ENCODE results near the gene HS6ST1.

The HS6ST1 gene

DNA sequence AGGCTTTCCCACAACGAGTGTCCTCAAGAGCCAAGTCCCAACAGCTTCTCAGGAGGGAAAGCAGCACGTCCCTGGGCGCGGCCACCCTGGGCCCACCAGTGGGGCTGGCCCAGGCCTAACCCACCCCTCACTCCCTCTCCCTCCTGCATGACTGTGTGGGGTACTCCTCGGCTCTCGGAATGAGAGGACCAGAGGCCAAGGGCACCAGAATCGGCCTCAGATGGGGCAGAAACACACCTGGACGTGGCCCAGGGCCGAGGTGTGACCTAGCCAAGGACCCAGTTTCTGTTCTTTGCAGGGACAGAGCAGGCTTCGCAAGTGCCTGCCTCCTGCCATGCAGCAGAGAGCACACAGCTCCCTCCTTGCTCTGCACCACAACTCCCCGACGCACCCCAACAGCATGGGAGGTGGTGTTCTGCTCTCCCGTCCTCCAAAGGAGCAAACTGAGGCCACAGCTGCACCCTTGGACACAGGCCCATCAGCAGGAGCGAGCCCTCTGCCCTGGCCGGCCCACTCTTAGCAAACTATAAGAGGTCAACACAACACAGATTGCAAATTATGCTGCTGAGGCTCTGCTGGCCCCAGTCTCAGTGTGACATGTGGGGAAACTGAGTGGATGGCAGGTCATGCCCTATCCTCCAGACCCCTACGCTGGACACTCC is 19.7 kb downstream of the HS6ST1 start:
- no peak for DNase-seq (ENCODE audit: low spot score)

DNA sequence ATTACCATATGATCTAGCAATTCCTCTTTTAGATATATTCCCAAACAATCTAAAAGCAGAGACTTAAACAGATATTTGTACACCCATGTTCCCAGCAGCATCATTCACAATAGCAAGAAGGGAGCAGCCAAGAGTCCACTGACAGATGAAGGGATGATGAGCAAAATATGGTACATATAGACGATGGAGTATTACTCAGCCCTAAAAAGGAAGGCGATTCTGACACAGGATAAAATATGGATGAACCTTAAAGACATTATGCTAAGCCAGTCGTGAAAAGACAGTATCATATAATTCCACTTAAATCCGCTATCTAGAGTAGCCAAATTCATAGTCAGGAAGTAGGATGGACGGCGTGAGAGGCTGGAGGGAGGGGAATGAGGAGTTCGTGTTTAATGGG is 20.4 kb downstream of the HS6ST1 start:
- DNase-seq (ENCODE audit: low spot score), result no peak

DNA sequence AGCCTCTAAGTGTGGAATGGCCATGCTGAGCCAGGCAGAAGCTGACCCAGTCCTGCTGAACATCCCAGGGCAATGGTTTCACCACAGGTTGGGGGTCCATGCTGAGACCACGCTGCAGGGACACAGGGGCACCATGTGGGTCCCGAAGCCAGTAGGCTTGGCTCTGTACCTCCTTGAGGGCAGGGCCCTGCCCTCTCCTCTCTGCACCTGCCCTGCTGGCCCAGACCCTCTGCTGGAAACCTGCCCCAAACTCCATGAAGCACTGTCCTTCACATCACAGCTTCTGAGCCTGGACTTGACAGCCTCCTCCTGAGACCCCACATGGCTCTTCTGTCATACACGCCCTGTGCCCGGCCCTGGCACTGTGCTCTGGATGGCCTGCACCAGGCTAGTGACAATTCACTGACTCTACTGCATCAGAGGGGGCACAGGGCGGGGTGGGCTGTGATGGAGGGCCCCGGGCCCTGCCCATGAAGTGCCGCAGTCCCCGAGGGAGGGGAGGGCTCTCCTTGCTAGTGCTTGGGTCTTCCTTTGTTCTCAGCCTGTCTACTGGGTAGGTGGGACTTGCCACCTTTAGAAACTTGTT is 24.7 kb downstream of the HS6ST1 start:
- no peak for DNase-seq (ENCODE audit: low spot score)

DNA sequence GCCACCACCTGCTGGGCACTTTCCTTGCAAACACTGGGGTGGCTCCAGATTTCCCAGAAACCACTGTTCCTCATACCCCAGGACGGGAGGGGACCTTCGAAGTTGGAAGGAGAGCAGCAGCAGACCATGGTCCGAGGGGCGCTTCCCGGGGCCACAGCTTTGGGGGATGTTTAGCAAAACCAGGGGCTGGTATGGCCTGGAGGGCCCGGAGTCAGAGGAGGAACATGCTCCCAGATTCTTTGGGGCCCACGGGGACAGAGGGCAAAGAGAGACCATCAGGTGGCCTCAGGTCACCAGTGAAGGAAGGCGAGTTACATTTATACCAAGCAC is 25.3 kb downstream of the HS6ST1 start:
- DNase-seq (ENCODE audit: low spot score), result no peak

DNA sequence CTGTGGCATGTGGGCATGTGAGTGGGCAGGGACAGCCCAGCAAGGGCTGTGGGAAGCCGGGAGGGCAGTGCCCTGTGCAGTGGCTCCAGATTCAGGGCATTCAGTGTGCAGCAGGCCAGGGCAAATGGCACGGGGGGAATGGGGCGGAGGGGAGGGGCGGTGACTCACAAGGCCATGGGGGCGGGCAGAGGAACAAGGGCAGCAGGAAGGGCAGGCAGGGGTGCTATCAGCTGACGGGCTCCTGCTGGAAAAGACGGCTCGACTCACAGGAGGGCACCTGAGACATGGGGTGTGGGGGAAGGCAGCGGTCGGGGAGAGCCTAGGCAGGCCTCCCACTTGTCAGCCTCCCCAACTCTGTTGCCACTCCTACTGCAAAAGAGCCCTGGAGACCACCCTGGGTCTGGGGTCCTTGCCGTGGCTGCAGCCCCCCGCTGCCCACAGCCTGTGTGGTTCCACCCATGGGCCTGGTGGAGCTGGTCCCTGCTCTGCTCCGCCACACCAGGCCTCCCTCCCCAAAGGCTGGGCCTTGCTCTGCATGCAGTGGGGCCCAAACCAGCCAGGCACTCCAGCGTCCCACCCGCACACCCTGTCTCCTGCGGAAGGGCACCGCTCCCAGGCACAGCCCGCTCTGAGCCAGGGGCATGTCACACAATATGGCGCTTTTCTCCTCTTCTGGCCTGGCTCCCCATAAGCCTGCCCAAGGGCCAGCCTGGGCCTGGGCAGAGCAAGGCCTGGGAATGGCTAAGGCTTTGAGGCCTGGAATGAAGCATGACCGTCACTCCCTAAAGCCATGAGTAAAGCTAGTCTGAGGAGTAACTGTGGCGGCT is 25.9 kb downstream of the HS6ST1 start:
- no peak for DNase-seq (ENCODE audit: low spot score)

DNA sequence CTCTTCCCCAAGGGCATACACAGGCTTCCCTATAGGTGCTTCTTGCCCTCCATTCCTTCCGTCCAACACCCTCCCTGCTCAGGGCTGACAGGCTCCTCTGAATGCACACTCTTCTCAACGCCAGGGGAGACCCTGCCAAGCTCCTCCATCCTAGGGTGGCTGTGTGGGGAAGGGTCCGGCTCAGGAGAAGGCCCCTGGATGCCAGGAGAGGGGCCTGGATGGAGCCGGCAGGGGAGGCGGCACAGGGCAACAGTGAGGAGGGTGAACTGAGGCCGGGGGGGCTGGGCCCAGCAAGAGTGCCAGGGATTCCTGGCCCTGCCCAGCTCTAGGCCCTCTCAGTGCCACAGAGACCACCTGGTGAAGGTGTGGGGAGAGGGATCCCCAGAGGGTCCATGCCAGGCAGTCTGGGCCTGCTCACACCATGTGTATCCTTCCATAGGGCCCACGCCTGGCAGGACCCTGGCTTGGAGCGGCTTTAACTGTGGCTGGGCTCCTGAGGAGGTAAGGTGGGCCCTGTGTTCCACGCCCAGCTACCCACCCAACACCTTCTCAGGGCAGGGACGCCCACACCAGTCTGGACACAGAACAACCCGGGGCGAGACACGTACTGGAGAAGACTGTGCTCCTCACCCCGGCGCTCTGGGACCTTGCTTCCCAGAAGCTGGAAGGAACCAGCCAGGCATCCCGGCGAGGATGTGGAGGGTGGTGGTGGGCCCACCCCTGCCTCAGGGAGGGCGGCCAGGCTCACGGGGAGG is 26.6 kb downstream of the HS6ST1 start:
- DNase-seq (ENCODE audit: low spot score), result no peak

DNA sequence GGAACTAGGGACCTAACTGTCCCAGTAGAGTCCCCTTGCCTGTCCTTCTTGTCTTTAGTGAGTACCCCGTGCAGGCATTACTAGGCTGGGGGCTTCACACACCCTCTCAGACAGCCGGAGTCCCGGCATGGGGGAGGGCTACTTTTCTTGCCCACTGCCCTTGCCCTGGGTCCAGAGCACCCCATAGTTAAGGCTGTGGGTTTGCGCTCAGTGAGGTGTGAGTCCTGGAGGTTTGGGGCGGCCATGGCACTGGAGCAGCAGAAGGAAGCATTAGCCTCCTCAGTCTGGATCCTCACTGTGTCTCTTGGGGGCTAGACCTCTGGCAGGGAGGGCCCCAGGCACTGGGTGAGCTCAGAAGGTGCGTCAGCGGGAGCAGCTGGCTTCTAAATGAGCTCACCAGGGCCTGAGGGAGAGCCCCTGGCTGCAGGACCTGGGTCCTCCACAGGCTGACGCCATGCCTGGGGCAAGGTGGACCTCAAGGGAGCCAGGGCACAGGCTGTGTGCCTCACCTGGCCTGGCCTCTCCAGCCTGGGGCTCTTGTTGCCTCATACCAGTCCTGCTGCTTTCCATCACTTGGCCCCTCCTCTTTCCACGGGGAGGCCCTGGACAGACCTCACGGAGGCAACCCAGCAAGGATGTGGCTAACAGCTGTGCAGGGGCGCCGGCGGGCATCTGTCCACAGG is 27.4 kb downstream of the HS6ST1 start:
- DNase-seq (ENCODE audit: low spot score), result no peak

DNA sequence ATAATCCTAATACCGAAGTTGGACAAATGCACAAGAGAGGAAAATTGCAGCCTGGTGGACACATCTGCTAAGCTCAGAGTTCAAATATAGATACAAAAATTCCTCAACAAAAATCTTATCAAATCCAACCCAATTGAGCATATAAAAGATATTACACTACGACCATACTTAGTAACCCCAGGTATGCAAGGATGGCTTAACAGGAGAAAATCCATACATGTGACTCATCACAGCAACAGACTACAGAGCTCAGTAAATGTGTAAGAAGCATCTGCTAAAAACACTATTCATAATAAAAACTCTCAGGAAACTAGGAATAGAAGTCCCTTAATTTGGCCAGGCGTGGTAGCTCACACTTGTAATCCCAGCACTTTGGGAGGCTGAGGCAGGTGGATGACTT is 28.3 kb downstream of the HS6ST1 start:
- no peak for DNase-seq (ENCODE audit: low spot score)

DNA sequence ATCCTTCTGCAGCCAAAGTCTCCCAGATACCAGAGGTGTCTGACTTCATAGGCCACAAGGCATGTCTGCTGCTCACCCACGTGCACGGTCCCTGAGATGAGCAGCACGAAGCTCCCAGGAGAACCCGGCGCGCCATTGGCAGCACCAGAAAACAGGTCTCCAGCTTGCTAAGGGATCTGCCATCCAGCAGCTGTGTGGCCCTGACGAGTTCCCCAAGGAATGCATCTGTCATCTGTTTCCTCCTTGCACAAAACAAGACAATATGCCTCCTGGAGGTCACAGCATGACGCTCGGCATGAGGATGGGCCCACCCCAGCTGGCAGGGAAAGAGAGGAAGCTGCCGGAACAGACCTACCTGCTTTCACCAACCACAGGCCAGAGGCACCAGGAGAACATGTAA is 29.2 kb downstream of the HS6ST1 start:
- DNase-seq (ENCODE audit: low spot score), result no peak

DNA sequence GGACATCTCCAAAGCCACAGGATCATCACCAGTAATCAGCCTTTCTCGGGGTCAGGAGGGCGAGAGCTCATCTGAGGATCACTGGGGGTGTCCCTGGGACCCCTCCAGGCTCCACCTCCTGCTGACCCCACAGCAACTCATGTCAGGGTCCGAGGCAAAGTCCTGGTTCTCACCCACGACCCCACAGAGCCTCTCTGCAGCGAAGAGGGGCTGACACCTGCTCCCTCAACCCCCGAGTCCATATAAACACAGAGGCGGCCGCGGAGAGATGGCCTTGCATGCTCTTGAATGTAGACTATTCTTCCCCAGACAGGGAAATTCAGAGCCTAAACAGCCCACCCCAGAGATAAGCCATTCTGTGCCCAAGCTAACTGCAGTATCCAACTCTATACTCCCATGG is 29.9 kb downstream of the HS6ST1 start:
- no peak for DNase-seq (ENCODE audit: low spot score)

DNA sequence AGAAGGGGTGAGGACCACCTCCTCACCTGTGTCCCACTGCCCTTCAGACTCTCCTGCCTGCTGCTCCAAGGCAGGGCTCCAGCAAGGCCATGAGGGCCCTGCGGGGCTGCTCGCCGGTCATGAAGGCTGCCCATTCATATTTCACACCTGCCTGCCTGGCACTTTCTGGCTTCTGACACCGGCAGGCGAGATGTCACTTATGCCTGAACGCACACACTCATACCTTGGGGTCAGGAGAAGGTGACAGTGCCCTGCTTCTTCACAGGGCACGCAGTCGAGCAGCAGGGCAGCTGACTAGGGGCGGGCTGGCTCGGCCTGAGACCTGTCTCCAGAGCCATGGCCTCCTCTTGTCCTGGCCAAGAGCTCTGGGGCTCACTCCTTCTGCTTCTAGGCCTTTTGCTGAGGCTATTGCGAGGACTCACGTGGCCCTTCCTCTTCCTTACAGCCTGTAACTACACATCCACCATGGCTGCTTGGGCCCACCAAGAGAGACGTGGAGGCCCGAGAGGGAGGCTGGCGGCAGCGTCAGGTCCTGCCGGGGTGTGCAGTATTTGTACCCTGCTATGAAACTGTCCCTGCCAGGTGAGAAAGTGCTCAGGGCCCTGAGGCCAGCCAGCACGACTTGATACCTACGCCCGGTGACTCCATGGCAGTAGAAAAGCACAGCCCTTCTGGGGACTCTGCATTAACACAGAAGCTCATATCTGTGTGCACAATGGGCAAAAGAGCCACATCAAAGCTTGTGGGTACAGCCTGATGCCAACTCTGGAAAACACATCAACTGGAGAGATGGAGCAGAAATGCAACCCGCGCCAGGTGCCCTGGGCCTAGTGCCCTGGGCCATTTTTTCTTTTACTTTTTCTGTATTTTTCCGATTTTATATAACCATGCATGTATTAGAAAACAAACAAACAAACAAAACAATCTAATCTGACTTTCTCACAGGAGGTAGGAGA is 30.6 kb downstream of the HS6ST1 start:
- no peak for DNase-seq (ENCODE audit: low spot score)

DNA sequence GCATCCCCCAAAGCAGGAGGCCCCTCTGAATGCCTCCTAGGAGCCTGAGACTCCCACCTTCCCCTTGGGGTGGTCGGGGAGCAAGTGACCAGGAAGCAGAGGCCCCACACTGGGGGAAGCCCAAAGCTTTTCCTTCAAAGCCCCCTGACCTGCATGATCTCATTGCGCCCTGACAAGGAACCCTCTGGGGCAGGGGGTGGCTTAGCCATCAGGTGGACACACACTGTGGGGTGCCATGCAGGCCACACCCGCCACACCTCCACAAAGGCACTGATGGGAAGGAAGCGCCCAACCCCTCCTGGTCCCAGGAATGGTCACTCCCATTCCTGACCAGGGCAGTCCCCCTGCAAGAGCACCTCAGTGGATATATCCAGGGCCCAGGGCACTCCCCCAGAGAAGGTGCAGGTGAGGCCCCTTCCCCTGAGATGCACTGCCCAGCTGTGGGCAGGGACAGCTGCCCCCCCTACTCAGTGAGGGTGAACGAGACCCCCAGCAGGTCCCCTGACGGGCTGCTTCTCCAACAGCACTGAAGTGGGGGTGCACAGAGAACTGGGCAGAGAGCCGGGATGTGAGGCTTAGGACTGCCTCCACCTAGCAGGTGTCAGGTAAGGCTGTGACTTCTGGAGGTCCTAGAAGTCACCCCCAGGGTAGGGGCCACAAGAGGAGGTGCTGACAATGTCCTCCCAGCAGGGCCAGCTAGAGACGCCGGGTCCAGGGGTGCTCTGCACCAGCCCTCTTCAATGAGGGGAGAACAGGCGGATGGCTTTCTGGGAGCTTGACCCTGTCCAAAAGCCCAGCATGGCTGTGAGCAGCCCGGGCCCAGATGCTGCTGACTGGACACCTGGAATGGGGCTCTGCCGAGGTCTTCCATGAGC is 31.5 kb downstream of the HS6ST1 start:
- DNase-seq (ENCODE audit: low spot score), result no peak

DNA sequence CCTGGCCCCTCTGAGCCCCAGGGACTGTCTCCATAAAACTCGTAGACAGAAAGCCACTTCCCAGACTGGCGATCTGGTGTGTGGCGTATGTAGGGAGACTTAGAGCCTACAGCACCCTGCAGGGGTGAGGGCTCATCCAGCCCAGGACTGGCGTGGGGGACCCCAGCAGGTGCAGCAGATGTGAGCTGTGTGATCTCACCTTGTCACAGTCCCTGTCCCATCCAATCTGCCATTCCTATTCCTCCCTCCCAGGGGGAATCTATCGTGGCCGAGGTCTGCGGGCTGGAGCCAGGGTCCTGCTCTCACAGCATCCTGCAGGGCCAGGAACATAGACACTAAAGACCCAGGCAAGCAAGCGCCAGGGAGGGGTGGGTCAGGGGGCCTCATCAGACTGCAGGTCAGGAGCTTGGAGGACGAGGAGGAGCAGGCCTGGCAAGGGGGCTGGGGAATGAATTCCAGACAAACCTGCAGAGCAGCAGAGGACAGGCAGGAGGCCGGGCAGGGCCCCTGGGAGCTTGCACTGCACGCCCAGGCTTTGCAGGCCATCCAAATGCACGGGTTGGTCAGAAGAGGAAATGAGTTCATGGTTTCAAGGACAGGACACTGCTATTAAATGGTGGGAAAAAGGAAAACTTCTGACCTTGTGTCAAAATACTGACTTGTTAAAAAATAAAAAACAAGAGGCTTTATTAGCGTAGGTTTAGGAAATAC is 32.5 kb downstream of the HS6ST1 start:
- DNase-seq (ENCODE audit: low spot score), result no peak

DNA sequence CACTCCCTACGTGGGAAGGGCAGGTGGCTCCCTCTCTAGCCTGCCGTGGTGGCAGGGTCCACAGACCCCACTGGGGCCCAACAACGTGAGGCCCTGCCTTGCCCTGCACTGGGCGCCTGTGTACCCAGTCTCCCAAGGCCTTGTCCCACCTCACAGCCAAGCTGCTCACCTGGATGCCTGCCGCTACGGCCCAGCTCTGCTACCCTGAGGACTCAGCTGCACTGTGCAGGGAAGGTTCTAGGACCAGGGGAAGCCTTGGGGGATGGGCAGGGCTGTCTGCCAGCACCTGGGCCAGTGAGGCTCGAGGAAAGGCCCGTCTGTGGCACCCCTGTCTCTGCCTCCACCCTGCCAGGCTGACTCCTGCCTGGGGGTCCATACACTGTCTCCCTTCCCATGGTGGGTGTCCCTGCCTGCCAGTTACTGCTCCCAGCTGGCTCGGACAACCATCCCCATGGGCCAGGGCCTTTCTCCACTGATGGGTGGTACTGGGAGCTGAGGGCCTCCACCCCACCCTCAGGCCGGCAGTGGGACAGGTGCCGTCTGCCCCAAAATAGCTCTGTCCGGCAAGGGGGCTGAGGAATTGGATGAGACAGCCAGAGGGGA is 33.2 kb downstream of the HS6ST1 start:
- no peak for DNase-seq (ENCODE audit: low spot score)

DNA sequence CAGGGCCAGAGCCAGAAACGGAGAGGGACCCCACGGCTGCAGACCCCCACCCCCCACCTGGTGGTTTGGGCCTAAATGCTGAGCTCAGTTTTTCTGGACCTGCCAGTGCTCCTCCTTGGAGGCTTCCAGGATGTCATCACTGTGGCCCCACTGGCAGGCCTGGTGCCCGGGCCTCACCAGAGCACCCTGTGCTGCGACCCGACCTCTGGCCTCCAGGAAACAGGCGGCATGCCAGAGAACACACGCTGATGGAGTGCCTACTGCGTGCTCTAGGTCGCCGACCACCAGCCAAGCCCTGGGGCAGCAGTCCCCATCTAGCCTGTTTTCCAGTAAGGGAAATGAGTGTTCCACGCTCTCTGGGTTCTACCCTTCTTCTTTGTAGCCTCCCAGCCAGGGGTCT is 33.8 kb downstream of the HS6ST1 start:
- DNase-seq (ENCODE audit: low spot score), result no peak

DNA sequence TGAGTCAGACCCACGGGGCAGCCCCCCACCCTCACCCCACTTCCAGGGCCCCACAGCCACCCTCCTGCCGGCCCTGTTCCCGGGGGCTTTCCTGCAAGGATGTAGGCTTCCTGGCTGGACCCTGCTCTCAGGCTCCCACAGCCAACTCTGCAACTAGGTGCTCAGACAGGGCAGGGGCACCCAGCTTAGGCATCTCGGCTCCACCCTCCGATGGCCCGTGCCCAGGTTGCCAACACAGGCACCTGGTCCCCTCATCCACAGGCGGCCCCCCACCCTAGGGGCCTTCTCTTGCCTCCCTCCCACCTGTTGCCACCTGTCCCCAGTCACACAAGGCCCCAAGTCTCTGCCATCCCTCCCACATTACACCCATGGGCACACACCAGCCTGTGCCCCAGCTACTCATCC is 34.6 kb downstream of the HS6ST1 start:
- DNase-seq (ENCODE audit: low spot score), result no peak

DNA sequence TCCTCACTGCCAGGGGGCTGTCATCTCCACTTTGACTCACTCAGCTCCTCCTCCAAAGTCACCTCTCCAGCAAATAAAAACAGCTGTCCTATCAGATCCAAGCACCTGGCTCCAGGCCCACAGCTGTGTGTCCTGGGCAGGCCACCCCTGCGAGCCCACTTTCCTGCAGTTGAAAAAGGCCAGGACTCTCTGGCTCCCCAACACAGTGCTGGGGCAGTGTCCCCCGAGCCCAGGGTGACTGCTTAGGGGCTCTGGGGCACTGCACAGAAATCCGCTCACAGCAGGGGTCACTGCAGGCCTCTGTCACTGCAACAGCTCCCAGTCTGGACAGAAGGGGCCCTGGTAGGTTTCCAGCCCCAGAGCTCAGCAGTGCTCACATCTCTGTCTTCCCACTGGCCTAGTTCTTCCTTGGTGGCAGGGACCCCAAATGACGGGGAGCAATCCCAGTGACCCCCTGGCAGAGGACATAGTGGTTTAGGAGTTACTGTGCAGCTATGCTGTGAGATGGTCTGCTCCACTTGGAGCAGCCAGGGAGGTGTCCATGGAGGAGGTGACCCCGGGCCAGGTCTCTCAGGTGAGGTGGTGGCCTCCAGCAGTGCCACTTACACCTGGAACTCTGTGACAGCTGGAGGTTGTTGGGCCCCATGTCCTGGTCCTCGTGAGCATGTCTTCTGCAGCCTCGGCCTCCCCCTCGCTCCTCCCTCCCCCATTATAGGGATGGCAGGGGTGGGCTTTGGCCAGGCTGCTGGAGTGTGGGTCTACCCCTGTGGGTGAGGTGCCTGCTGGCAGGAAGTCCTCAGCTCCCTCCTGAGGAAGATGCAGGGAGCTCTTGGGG is 35.5 kb downstream of the HS6ST1 start:
- no peak for DNase-seq (ENCODE audit: low spot score)

Data from GM03348 (cell line).